Measurements from ENCODE around the gene ZFR2. TPM values are rescaled to one million over a fixed set of nuclear protein-coding genes. Genes with fewer than 3 reads are reported as not detected.
"Not testable (repeated sequence)": the region's sequence is repeated elsewhere in the genome, so short reads cannot be mapped to it uniquely, and the experiment has no call there.

The ZFR2 gene
- total RNA-seq, 1 donor from 2014 or later = not detected

DNA sequence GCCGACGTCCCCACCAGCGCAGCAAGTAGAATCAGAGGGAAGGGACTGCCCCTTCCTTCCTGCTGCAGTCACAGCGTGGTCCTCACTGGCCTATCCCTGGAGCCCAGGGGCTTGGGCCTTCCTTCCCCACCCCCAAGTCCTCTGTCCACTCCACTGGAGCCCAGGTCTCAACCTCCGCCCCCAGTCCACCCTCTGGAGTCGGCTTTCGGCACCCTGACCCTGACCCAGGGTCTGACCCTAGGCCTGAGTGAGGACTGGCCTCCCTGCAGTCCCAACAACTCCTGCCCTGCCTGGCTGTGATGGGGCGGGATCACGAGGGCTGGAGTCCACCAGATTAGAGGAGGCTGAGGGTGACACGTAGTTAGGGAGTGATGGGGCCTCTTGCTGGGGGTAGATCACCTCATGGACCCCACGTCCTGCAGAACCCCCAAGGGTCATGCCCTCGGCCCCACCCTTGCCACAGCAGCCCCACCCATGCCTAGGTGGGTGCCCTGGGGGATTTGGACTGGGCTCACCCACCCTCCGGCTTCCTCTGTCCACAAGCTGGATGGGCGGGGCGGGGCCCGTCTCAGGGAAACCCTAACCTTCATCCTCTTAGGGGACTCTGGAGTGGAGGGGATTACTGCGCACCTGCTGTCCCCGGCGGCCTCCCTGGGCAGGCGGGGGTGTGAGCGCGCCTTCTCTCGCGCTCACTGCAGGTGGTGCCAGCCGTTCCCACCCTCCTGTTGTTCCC lies 100.7 kb downstream of the ZFR2 start:
- ATAC-seq (ENCODE audit: poor library complexity) (no peak), DNase-seq (no peak)
- intact Hi-C loops (cut with DNase I) = no loop called here

DNA sequence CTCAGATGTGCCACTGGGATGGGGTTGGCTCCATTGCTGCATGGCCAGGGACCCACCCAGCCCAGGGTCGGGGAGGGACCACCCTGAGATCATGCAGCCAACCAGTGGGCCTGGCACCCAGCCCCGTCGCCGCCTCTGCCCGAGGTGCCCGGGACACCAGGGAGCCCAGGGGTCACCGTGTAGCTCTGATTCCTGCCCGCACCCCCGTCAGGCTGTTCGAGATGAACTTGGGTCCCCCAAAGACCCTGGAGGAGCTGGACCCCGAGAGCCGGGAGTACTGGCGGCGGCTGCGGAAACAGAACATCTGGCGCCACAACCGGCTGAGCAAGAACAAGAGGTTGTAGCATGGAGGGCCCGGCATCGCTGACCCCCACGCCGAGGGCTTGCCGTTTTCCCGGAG lies 101.8 kb downstream of the ZFR2 start:
- ATAC-seq (ENCODE audit: poor library complexity) (no peak), DNase-seq (no peak)
- intact Hi-C loops (cut with DNase I) = no loop called here

DNA sequence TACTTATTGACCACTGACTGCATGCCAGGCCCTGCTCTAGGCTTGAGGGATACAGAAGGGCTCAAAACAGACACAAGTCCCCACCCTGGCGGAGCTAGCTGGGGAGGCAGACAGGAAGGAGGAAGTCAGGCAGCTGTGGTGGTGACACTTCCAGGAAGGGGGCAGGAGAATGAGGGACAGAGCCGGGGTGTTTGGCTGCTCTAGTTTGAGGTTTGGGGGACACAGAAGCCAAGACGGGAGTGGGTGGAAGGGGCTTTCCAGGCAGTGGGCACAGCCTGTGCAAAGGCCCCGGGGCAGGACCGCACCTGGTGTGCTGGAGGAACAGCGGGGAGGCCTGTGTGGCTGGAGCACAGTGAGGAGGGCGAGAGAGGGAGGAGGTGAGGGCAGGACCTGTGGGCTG lies 102.3 kb downstream of the ZFR2 start:
- ATAC-seq (ENCODE audit: poor library complexity) (no peak), DNase-seq (no peak)
- intact Hi-C loops (cut with DNase I) = no loop called here

DNA sequence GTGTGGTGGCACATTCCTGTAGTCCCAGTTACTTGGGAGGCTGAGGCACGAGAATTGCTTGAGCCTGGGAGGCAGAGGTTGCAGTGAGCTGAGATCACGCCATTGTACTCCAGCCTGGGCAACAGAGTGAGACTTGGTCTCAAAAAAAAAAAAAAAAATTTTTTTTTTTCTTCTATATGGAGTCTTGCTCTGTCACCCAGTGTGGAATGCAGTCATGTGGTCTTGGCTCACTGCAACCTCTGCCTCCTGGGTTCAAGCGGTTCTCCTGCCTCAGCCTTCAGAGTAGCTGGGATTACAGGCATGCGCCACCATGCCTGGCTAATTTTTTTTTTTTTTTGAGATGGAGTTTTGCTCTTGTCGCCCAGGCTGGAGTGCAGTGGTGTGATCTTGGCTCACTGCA lies 103.1 kb downstream of the ZFR2 start:
- ATAC-seq (ENCODE audit: poor library complexity); DNase-seq; intact Hi-C loops (cut with DNase I): not testable (repeated sequence)

DNA sequence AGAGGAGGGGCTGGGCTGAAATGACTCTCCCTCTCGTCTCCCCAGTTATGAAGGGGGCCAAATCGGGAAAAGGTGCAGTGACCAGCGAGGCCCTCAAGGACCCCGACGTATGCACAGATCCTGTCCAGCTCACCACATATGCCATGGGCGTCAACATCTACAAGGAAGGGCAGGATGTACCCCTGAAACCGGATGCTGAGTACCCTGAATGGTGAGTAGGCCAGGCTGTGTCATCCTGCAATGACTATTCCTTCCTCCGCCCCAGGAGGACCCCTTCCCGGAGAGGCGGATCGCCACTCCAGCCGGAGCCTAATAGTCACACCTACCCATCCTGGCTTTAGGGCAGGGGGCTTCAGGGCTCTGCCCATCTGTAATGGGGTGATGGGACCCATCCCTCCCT lies 103.7 kb downstream of the ZFR2 start:
- intact Hi-C loops (cut with DNase I) = no loop called here
- ATAC-seq (ENCODE audit: poor library complexity) (no peak), DNase-seq (no peak)

DNA sequence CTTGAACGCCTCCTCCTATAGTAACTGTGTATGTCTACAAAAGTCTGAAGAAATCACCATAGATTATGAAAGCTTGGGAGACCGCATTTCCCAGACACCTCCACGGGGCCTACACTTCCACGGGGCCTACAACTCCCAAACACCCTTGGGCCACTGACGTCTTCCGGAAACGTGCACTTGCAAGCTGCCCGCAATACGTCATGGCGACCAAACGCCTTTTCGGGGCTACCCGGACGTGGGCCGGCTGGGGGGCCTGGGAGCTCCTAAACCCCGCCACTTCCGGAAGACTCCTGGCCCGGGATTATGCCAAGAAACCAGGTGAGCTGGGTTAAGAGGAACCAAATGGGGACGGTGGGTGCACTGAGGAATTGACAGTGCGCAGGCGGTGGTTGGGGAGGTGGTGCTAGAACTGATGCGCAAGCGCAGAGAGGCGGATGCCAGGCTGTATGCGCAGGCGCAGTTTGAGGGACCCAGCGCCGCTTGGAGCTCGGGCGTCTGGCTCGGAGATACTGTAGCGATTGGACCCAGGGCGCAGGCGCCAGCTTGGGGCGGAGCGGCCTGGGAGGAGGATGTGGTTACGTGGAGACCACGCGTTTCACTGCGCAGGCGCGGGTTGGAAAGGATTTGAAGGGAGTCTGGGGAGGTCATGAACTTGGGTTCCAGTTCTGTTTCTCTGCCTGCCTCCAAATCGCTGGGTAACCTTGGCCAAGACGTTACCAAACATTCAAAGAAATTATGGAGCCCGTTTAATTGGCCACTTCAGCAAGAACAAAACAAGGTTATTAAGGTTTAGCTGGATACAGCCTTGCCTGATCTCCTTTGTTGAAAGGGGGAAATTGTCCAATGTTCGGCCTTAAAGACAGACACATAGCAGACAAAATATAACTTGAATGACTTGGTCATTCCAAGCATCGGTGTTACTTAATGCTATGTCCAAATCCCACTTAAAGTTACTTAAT lies 106.1 kb downstream of the ZFR2 start, which contains the start of gene MRPL54:
Gene MRPL54 (plus strand): TSS at position 182 of the 959 bp plus-strand sequence. CDS start 19 bp downstream, at position 201.
- peak; percentile 100 for DNase-seq
- peak; percentile 97 for ATAC-seq (ENCODE audit: poor library complexity)
- intact Hi-C loops (cut with DNase I) = no loop called here

DNA sequence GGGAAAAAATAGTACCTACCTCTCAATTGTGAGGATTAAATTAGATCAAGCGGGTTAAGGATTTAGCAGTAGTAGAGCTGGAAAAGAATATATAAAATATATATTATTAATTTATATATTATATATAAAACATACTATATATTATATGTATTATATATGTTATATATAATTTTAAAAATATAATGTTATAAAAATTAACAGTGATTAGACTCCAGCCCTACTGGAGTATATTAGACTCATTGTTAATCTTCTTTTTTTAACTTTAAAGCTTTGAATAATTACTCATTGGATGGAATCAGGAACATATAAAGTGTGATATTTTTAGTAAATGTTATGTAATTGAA lies 106.7 kb downstream of the ZFR2 start:
- intact Hi-C loops (cut with DNase I) = no loop called here
- no peak for ATAC-seq (ENCODE audit: poor library complexity)
- no peak for DNase-seq

DNA sequence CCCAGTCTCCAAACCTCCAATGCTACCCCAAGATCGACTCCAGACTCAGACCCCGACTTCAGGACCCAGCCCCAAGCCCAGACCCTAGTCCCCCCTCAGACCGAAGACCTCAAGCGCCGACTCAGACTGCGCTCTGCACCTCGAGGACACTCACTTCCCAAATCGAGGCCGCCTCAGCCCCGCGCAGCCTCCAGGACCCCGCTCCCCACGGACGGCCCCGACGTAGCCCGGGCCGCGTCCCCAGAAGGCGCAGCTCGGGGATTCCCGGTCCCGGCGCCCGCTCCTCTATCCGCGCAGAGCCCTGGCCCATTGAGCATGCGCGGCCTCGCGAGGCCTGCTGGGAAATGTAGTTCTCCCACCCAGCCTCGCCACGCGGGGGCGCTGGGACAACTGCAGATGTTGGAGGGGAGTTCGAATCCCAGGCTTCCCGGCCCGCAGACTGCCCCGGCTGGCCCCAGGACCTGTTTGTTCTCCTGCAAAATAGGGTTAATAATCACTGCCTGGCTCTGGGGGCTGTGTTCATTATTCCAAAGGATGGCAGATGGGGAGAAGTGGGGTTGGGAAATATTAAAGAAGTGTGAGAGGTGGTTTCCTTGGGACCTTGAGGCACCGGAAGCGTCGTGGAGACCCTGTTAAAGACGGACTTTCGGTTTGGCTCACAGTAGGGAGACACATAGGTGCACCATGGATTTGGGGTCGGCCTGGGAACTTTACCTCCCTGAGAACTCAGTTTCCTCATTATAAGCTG lies 107.3 kb downstream of the ZFR2 start, which contains the start of gene APBA3:
Gene APBA3 (minus strand): TSS at position 311 of the 748 bp plus-strand sequence. CDS start 1,428 bp downstream, outside the sequence.
- peak; percentile 70 for ATAC-seq (ENCODE audit: poor library complexity)
- peak; percentile 97 for DNase-seq
- intact Hi-C loops (cut with DNase I) = no loop called here

DNA sequence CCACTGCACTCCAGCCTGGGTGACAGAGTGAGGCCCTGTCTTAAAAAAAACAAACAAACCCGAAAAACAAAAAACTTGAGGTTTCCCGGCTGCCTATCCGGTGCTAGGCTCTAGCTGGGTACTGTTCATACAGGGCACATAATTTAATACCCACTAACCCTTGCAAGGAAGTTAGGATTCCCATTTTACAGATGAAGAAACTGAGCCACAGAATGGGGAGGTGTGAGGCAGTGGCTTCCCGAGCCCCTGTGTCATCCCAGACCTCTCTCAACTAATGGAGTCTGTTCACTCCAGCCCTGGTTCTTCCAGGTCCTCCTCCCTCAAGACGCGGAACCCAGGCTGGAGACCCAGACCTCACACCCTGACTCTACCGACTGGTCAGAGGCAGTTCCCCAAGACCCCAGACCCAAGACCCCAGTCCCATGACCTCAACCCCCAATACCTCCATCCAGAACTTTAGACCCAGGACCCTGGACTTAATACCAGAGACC lies 107.9 kb downstream of the ZFR2 start:
- intact Hi-C loops (cut with DNase I) = no loop called here
- ATAC-seq (ENCODE audit: poor library complexity) = no peak

DNA sequence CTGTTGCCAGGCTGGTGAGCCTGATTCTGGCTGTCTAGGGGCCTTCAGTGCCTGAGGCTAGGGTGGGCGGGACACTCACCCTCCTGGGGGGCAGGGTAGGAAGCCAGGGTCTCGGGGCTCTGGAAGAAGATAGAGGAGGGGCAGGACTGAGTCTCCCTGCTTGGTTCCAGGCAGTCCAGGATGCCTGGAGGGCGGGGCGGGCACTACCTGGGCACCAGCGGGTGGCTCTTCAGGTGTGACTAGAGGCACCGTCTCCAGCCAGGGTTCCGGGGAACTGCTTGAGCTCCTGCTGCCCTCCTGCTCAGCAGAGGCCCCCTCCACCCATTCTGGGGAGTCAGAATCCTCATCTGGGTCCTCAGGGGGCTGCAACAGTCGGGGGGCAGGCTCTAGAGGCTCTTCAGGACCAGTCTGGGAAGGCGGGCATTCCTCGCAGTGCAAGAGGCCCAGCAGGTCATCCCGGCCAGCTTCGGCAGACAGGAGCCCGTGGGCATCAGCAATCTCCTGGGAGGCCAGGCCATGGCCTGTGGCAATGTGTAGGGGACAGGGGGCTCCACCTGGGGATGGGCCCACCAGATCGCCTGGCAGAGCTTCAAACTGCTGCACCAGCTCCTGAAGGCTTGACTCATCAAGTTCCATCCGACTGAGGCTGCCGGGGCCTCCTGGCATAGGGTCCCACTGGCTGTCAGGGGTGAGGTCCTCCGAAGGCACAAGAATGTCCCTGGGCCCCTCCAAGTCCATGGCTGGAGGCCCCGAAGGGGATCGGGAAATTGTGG lies 109.2 kb downstream of the ZFR2 start:
- no peak for DNase-seq
- intact Hi-C loops (cut with DNase I) = no loop called here

More for the DNA sequence above, 107.9 kb downstream of the ZFR2 start:
- no peak for DNase-seq

DNA sequence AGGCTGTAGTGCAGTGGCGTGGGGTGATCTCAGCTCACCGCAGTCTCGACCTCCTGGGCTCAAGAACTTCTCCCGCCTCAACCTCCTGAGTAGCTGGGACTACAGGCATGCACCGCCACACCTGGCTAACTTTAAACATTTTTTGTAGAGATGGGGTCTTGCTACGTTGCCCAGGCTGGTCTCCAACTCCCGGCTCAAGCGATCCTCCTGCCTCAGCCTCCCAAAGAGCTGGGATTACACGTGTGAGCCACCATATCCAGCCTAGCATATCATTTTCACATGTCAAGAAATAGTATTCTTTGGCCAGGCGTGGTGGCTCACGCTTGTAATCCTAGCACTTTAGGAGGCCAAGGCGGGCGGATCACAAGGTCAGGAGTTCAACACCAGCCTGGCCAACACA lies 110.5 kb downstream of the ZFR2 start:
- intact Hi-C loops (cut with DNase I); ATAC-seq (ENCODE audit: poor library complexity); DNase-seq: not testable (repeated sequence)

More for the DNA sequence above, 109.2 kb downstream of the ZFR2 start:
- no peak for ATAC-seq (ENCODE audit: poor library complexity)

DNA sequence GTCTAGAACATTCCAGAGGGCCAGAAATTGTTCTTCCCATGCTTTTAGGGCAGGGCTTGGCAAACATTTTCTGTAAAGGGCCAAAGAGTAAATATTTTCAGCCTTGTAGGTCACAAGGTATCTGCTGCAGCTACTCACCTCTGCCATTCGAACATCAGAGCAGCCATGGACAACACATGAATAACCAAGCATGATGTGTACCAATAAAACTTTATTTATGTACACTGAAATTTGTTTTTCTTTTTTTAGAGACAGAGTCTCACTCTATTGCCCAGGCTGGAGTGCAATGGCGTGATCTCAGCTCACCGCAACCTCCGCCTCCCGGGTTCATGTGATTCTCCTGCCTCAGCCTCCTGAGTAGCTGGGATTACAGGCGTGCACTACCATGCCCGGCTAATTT lies 111.1 kb downstream of the ZFR2 start:
- DNase-seq; ATAC-seq (ENCODE audit: poor library complexity); intact Hi-C loops (cut with DNase I): not testable (repeated sequence)

Other genes with a start within 250 kb of the ZFR2 start
- gene CACTIN, start 242.2 kb downstream of the ZFR2 start, total RNA-seq = 13.7 TPM
- gene PIP5K1C, start 168.6 kb downstream of the ZFR2 start, total RNA-seq = 31.6 TPM
- gene TJP3, start 160.7 kb downstream of the ZFR2 start, total RNA-seq = not detected
- gene APBA3, start 107.3 kb downstream of the ZFR2 start, total RNA-seq = 12.3 TPM
- 70.5 TPM for gene MRPL54, start 106.4 kb downstream of the ZFR2 start, total RNA-seq
- not detected for gene RAX2, start 96.8 kb downstream of the ZFR2 start, total RNA-seq
- gene MATK, start 82.7 kb downstream of the ZFR2 start, total RNA-seq = 0.24 TPM
- gene ATCAY, start 11.6 kb upstream of the ZFR2 start, total RNA-seq = not detected
- gene NMRK2, start 64.0 kb upstream of the ZFR2 start, total RNA-seq = 589 TPM
- 70.5 TPM for gene DAPK3, start 102.1 kb upstream of the ZFR2 start, total RNA-seq
- 1,974 TPM for gene EEF2, start 116.4 kb upstream of the ZFR2 start, total RNA-seq
- gene PIAS4, start 138.7 kb upstream of the ZFR2 start, total RNA-seq = 16.7 TPM
- 31.4 TPM for gene ZBTB7A, start 197.9 kb upstream of the ZFR2 start, total RNA-seq